Stimulated activated CD4-positive, alpha-beta T cell treated with anti-CD3 and anti-CD28 coated beads, Interleukin-12 subunit alpha, Interleukin-12 subunit beta, amount 100 ng/mL, for 4 hours (primary cell): ENCODE results near the gene ACTR1B.
"Not testable (repeated sequence)": the region's sequence is repeated elsewhere in the genome, so short reads cannot be mapped to it uniquely, and the experiment has no call there.

Source experiments
- DNase-seq: peaks from one replicate; pipeline ENCODE4 v3.0.0-alpha.2; 2020

The ACTR1B gene

DNA sequence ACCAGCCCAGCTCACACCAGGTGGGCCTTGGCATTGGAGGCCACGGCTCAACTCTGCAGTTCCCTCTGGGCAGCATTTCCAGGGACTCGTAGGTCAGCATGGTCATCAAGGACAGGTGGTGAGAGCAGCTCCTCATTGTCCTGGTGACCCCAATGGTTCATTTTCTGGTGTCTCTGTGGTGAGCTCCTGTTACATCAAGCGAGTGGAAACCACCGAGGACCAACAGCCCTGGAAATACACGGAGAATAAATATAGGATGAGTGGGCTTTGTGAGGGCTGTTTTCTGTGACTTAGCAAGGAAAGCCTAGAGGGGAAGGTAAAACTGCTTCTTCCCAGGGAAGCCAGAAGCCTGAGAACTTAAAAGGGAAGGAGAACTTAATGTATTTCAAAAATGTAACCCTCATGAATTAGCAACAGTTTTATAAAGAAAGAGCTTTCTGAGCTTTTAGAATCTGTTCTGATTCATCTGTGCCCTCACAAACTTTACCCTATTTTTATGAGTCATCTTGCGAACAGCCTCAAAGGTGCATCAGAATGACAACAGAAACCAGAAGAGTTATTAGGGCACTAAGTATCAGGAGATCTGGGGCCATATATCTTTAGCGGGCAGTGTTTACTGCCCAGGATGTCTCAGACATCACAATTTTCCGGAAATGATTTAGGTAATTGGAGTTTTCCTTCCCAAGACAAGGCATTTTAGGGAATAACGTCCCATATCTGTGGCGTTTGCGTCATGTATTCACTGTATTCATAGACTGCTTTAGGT lies 24.4 kb upstream of the ACTR1B start:
- no peak for DNase-seq

DNA sequence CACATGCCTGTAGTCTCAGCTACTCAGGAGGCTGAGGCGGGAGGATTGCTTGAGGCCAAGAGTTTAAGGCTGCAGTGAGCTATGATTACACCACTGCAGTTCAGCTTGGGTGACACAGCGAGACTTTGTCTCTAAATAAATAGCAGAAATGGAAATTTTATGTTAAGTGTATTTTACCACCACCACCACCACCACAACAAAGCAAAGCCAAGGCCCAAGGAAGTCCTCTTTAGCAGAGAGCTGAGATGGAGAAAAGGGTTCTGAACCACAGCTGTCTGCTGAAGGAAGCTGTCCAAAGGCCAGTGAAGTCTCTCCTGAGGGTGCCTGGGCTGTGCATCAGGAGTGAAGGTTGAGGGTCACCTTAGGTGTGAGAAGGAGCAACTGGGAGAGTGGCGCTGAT lies 23.4 kb upstream of the ACTR1B start:
- not testable (repeated sequence) for DNase-seq

DNA sequence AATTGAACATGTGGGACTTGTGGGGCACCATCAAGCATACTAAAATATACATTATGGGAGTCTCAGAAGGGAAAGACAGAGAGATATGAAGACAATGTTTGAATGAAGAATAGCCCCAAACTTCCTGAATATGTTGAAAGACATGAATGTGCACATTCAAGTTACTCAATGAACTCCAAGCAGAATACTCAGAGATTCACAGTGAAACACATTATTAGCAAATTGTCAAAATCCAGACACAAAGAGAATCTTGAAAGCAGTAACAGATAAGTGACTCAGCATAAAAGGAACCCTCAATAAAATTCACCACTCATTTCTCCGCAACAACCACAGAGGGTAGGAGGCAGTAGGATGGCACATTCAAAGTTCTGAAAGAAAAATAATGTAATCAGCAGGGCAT lies 14.5 kb upstream of the ACTR1B start:
- DNase-seq = no peak

DNA sequence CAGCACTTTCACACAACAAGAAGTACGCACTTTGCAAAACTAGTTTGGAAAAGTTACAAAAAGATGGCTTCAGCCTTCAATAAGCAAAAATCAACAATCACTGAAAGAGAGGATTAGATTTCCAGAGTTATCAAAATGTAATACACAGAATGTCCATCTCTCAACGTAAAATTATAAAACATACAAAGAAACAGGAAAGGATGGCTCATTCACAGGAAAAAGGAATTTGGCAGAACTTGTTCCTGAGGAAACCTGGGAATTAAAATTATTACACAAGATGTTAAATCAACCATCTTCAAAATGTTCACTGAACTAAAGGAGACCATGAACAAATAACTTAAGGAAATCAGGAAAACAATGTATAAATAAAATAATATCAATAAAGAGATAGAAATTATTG lies 13.6 kb upstream of the ACTR1B start:
- DNase-seq = no peak

DNA sequence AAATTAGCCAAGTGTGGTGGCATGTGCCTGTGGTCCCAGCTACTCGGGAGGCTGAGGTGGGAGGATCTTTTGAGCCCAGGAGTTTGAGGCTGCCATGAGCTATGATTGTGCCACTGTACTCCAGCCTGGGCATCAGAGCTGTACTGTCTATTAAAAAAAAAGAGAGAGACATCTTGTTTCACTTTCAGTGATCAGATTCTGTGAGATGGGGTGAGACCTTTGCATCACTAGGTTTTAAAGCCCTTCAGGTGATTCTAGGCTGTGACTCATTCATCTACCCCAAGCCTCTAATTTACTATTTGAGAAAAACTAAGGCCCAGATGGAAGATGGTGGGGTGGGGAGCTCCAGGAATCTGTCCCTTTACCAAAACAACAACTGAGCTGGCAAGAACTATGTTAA lies 12.8 kb upstream of the ACTR1B start:
- DNase-seq = no peak

DNA sequence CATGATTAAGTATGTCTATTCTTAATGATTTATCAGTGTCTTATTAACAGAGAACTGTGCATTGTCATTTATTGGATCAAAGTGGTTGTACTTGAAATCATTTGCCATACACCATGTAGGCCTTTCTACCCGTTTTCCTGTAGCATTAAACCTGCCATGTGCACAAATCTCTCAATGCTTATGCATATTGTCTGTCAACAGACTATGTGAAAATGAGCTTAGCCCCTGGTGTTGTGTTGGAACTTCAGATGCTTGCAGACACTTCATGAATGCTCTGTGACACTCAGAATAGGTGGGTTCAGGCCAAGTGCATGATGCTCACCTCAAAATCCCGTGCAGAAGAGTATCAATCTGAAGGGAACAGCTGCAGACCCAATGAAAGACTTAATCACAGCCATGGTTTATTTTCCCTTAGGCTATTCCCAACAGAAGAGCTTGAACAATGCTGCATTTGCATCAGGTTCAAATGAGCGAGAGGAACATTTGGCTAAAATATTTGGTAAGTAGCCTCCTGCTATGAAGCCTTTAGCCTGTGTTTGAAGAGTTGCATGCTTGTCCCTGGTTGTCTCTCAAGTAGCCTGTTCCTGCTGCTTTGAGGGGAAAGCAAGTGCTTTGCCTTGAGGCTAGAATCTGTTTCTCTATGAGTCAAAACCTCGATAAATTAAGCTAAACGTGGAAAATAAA lies 11.7 kb upstream of the ACTR1B start:
- DNase-seq = no peak

DNA sequence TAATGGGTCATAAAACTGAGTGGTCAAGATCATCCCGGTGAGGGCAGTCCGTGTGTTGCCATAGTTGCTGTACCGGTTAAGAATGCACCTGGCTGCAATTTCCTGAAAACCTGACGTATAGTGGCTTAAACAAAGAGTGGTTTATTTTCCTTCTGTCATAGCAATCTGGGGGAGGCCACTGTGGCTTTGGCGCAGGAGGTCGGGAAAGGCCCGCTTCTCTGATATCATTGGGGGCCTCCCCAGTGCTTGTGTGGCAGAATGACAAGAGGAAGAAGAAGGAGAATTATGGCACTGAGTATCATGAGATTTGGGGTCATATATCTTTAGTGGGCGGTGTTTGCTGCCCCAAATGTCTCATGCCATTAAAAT lies 10.1 kb upstream of the ACTR1B start:
- no peak for DNase-seq

DNA sequence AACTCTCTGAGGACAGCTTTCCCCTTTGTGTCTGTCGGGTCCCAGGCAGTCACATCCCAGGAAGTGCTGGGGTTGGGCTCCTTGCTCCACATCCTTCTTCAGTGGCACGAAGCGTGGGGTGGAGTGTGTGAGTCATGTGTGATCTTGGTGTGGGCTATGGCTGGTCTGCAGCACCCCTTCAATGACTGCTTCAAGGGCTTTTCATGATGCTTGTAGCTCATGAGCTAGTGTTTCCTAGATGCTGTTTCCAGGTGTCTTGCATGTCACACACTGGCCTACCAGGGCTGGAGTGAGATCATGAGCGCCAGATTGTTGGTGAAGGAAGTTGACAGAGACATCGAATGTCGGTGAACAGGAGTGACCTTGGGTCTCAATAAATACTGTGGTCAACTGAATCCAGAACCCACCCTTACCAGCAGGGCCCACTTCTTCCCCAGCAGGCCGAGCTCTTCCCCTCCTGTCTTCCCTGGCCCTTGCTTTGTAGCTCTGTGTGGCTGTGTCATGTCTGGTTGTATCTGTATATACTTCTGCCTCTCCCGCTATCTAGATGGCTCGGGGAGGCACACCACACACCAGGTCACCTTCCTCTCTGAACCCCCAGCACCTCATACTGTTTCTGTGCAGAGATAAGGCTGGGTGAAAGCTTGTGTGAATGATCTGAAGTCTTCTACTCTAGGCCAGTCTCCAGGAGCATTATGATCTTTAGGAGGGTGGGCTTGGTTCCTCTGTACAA lies 9.5 kb upstream of the ACTR1B start:
- no peak for DNase-seq

DNA sequence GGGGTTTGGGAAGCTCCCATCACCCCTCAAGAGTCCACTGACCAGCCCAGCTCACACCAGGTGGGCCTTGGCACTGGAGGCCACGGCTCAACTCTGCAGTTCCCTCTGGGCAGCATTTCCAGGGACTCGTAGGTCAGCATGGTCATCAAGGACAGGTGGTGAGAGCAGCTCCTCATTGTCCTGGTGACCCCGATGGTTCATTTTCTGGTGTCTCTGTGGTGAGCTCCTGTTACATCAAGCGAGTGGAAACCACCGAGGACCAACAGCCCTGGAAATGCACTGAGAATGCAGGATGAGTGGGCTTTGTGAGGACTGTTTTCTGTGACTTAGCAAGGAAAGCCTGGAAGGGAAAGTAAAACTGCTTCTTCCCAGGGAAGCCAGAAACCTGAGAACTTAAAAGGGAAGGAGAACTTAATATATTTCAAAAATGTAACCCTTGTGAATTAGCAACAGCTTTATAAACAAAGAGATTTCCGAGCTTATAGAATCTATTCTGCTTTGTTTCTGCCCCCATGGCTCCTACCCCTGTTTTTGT lies 8.8 kb upstream of the ACTR1B start:
- not testable (repeated sequence) for DNase-seq

DNA sequence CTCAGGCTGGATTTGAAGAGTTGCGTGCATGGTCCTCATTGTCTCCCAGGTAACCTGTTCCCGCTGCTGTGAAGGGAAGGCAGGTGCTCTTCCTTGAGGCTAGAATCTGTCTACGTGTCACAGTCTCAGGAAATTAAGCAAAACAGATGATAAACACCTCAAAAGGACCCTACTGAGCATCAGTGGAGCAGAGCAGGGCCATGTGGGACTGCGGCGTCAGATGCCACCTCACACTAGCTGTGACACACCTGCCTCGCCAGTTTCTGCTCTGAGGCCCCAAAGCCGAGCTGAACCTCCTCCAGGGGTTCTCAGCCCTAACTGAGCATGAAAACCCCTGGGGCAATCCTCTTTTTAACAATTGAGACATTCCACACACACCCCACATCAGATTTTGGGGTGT lies 7.7 kb upstream of the ACTR1B start:
- DNase-seq = no peak

DNA sequence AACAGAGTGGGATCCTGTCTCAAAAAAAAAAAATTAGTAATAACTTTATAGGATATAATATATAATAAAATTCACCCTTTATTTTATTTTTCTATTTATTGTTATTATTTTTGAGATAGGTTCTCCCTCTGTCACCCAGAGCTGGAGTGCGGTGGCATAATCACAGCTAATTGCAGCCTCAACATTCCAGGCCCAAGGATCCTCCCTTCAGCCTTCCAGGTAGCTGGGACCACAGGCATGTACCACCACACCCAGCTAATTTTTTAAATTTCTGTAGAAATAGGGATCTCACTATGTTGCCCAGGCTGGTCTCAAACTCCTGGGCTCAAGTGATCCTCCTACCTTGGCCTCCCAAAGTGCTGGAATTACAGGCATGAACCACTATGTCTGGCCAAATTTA lies 6.6 kb upstream of the ACTR1B start:
- no peak for DNase-seq

DNA sequence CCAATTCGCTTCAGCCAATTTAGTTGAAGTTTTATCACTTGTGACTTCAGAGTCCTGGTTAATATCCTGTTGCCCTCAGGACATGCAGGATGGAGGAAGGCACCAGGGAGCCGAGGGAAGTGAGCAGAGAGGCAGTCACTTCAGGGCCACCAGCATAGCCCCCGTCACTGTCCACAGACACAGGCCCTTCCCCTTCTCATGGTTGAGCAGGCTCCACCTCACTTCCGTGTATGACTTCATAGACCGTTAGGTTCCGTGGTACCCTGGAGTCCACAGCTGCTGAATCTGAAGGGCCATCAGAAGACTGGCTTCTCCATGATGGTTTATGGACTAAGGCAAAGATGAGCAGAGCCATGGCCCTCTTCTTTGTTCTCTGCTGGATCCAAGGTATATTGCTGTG lies 5.6 kb upstream of the ACTR1B start, which contains the start of gene C2orf92:
TSS of gene C2orf92 (plus strand) at position 266 of the 400 bp plus-strand sequence. CDS start at position 342, 76 bp downstream.
- DNase-seq = no peak

DNA sequence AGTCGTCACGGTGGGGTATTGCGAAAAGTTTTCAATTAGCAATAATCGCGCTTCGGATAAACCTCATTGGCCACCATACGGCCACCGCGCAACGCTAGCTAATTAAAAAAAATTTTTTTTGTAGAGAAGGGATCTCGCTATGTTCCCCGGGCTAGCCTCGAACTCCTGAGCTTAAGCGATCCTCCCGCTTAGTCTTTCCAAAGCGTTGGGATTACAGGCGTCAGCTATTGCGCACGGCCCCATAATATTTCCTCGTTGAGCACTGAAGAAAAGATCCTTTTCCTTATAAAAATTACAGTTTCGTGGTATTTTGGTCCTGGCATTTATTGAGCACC lies 759 bp upstream of the ACTR1B start:
- DNase-seq = no peak

DNA sequence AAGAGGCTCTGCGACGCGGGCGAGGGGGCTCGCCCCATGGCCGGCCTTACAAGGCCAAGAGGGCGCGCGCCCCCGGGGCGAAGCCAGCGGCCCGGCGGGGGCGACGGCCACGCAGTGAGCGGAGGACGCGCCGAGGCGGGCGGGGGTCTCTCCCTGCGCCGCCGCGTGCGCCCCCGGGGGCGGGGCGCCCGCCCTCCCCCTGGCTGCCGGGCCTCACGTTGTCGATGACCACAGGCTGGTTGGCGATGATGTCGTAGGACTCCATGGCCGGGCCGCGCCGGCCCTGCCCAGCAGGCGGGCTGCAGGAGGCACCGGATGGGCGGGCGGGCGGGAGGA lies 250 bp downstream of the ACTR1B start:
- DNase-seq = no peak

DNA sequence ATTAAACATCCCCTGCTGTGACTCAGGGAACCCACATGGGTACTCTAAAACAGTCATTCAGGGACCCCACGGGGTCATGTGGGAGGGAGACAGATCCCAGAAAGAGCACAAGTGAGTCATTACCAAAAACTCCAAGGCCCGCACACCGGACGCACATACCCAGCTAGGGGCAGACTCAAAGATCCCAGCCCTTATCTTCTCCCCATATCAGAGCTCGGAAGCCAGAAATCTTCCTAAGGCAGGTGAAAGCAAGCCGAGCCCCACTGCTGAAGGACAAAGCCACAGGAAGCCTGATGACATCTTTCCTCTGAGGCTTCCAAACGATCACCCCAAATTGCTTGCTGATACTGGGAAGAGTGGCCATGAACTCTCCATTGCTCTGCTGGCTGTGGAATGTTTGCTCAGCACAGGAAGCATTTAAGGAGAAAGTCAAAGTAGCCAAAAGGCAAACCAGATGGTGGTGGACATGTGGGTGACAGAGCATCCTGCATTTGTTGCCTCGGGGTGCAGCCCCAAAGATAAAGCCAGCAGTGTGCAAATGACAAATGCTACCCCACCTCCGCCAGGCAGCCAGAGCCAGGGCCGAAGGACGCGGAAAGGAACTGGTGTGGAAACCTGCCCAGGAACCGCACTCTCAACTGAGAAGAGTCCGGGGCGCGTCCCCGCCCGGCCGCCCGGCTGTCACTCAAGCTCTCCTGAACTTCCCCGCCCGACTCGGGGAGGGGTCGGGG lies 784 bp downstream of the ACTR1B start:
- peak; percentile 71 for DNase-seq

DNA sequence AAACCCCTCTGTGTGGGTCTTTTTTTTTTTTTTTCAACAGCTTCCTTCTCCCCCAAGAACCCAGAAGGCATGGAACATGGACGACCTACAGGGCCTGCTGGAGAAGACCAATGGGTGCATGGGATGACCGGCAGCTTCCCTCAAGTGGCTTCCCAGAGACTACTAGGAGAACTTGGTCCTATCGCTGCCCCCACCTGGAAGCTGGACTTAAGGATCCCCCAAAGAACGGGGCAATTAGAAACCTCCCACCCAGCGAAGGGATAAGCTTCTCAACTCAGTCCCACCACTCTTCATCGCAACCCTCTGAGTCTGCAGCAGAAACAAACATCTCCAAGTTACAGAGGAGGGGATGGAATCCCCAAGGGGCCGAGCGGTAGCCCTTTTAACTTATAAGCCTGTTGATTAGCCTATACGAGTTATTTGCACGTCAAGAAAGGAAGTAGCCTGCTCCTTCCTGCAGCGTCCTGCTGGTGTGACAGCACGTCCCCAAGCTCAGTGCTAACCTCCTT lies 1.4 kb downstream of the ACTR1B start:
- no peak for DNase-seq

DNA sequence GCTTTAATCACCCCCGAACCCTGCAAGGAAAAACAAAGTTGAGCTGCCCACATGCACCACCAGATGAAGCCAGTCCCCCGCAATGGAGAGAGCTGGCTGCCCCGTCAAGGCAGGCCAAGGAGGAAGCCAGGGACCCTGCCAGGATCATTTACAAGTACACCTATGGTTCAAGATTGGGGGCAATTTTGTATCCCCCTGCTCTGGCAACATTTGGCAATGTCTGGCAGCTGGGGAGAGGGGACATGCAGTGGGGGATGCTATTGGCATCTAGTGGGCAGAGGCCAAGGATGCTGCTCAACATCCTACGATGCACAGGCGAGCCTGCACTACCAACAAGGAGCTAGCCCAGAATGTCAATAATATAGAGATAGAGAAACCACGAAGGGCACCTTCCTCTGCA lies 1.9 kb downstream of the ACTR1B start:
- no peak for DNase-seq

DNA sequence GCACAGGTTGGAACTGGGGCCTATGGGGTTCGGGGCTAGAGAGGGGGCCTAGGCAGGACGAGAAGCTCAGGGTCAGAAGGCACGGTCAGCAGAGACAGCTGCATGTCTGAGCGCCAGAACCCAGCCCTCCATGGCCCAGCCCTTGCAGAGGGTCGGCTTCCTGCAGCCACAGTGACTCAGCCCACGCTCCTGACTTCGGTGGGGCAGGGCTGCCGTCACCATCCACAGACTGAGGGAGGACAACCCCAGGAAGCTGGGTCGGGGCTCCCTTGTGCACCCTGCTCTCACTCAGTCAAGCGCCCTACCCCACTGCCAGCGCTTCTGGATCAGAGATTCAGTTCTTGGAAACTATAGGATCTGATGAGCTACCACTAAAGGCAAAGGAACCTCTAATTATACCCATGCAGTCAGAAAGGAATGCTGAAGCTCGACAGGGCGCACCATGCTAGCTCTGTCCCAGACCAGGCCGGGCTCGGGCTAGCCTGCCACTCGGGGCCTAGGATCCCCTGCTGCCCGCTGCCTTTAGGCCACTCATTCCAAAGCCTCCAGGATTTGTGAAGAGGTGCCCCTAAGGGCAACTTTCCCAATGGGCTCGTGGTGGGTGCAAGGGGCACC lies 3.0 kb downstream of the ACTR1B start:
- no peak for DNase-seq

DNA sequence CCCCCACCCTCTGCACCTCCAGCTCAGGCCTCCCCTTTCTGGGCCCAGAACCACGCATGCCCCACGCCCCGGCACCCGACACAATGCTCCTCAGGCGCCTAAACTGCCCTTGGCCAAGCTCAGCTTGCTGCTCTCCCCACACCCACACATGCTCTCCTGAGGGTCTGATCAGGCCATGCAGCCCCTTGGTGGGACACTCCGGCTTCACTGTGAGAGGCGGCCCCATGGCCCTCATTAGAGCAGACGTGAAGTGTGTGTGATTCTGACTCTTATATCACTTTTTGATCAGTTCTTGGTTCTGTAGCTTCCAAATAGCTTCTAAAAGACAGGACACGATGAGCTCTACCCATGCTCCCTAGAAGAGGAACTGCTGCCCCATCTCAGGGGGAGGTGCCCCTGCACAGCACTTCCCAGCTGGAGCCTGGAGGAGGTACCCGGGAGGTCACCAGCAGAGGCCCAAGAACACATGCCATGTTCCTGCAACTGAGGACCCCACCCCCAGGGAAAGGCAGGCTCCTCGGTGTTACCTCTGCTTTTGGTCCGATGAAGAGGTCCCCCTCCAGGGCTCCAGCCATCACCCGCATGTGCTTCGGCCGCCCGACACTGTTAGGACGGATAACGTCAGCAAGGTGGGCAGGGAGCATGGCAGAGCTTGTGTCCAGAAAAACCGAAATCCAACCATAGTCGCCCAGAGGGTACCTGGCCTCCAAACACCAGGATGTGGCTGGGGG lies 3.6 kb downstream of the ACTR1B start:
- DNase-seq = no peak

DNA sequence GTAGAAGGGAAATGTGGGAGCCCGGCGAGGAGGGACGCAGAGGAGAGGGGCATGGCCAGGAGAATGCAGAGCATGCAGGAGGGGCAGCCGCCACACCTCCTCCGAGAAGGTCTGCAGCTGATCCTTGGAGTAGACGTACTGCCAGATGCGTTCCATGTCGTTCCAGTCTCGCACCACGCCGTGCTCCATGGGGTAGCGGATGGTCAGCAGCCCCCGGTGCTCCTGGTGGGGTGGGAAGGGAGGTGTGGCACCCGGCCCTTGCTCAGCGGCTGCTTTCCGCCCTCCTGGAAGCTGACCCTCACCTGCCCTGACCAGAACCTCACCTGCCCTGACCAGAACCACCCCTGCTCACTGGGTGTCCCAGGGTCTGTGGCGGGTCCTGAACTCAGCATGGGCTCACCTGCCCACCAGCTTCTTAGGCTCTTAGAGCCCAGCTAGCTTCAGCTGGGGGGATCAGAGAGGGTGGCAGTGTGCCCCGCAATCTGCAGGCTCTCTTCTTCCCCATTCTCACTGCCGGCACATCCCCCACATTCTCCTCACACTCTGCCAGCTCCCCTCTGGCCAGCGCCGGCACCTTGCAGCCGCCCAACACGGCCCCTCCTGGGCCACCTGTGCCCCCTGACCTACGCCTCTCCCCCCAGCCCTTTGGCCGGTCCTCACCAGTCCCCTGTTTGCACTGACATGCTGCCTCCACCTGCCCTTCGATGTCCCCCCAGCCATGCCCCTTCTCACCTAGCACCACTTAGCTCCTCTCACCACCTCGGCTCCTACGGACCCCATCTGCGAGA lies 4.4 kb downstream of the ACTR1B start:
- no peak for DNase-seq

DNA sequence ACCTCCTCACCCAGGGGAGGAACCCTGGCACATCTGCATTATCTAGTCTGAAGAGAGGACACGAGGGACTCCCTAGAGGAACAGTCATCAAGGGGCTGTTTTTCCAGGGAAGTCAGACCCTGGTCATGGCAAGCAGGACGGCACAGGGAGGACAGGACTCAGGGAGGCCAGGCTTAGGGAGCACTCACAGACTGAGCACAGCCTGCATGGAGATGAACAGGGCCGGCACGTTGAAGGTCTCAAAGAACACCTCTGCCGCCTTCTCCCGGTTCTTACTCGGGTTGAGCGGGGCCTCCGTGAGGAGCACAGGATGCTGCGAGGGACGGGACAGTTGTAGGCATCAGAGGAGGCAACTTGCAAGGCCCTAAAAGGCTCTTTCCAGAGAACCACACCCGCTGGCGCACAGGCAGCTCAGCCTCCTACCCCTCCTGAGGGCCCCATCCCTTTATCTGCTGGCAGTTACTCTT lies 5.1 kb downstream of the ACTR1B start:
- DNase-seq = no peak
